Measurements from ENCODE around the gene PBRM1.

- TF ChIP-seq CTCF (IDR thresholded peaks at IDR 0.05) (no peak), POLR2A (IDR thresholded peaks at IDR 0.05) (no peak)
Observed at GRCh38 chr3:52530918-52531826, 154.5 kb downstream of the PBRM1 start.
